Measurements from ENCODE around the gene TRPV4. TPM values are rescaled to one million over a fixed set of nuclear protein-coding genes. Genes with fewer than 3 reads are reported as not detected.

TRPV4 gene
- total and polyA plus RNA-seq, 5 experiments from 2014 or later: not detected

- DNase-seq (no peak), ATAC-seq (no peak)
- Mint-ChIP-seq H3K27ac (no peak overlapping the region), H3K27me3 (no peaks in the 10 kb centered on the region), H3K36me3 (no peaks in the 10 kb centered on the region), H3K4me1 (no peaks in the 10 kb centered on the region), H3K9me3 (peaks cover 0 to 3% (median 0%) of the 10 kb centered on the region in 9 donors), H3K4me3 (no peak overlapping the region)
- POLR2A ChIA-PET: no interaction called here
Measured at GRCh38 chr12:109766251-109766778, 66.9 kb downstream of the TRPV4 start.

- peaks cover 0 to 4% (median 0%) of the 10 kb centered on the region in 9 donors for H3K9me3 Mint-ChIP-seq
- H3K27me3 Mint-ChIP-seq: no peaks in the 10 kb centered on the region
- no peak for DNase-seq
Measured at GRCh38 chr12:109765446-109765810, 67.8 kb downstream of the TRPV4 start.

GRCh38 chr12:109764776-109765445 is 68.3 kb downstream of the TRPV4 start:
- Mint-ChIP-seq H3K36me3 (no peaks in the 10 kb centered on the region), H3K4me1 (peaks cover 0 to 3% (median 1%) of the 10 kb centered on the region in 4 donors), H3K4me3 (no peak overlapping the region), H3K27ac (no peak overlapping the region), H3K27me3 (no peaks in the 10 kb centered on the region), H3K9me3 (peaks cover 0 to 5% (median 0%) of the 10 kb centered on the region in 9 donors)
- POLR2A ChIA-PET: no interaction called here
- DNase-seq: no peak
- no peak for ATAC-seq

More at GRCh38 chr12:109765446-109765810, 67.8 kb downstream of the TRPV4 start:
- Mint-ChIP-seq H3K4me3 (no peak overlapping the region), H3K4me1 (peaks cover 0 to 3% (median 1%) of the 10 kb centered on the region in 4 donors), H3K36me3 (no peaks in the 10 kb centered on the region), H3K27ac (peak overlapping the region in 1 of 10 donors; percentile 52)
- ATAC-seq: no peak
- POLR2A ChIA-PET: no interaction called here

GRCh38 chr12:109764123-109764522 is 69.1 kb downstream of the TRPV4 start:
- DNase-seq: no peak
- POLR2A ChIA-PET: no interaction called here
- no peak overlapping the region for H3K27ac Mint-ChIP-seq
- no peaks in the 10 kb centered on the region for H3K36me3 Mint-ChIP-seq
- H3K27me3 Mint-ChIP-seq: no peaks in the 10 kb centered on the region
- peak overlapping the region in 1 of 10 donors; percentile 33 for H3K4me3 Mint-ChIP-seq
- peaks cover 0 to 3% (median 1%) of the 10 kb centered on the region in 4 donors for H3K4me1 Mint-ChIP-seq
- H3K9me3 Mint-ChIP-seq: peaks cover 0 to 5% (median 0%) of the 10 kb centered on the region in 9 donors
- no peak for ATAC-seq

GRCh38 chr12:109763201-109763841 is 69.9 kb downstream of the TRPV4 start:
- no peaks in the 10 kb centered on the region for H3K36me3 Mint-ChIP-seq
- POLR2A ChIA-PET: no interaction called here
- H3K27ac Mint-ChIP-seq: no peak overlapping the region
- no peaks in the 10 kb centered on the region for H3K27me3 Mint-ChIP-seq
- no peak overlapping the region for H3K4me3 Mint-ChIP-seq
- H3K9me3 Mint-ChIP-seq: peaks cover 0 to 5% (median 0%) of the 10 kb centered on the region in 9 donors
- ATAC-seq (no peak), DNase-seq (no peak)
- H3K4me1 Mint-ChIP-seq: peaks cover 0 to 3% (median 1%) of the 10 kb centered on the region in 4 donors

GRCh38 chr12:109762673-109763191 is 70.5 kb downstream of the TRPV4 start:
- peaks cover 0 to 2% (median 0%) of the 10 kb centered on the region in 3 donors for H3K36me3 Mint-ChIP-seq
- no peak overlapping the region for H3K4me3 Mint-ChIP-seq
- no peak for ATAC-seq
- POLR2A ChIA-PET: no interaction called here
- no peak overlapping the region for H3K27ac Mint-ChIP-seq
- H3K9me3 Mint-ChIP-seq: peaks cover 0 to 7% (median 0%) of the 10 kb centered on the region in 9 donors
- peaks cover 0 to 3% (median 1%) of the 10 kb centered on the region in 4 donors for H3K4me1 Mint-ChIP-seq
- no peak for DNase-seq
- peaks cover 0 to 2% (median 0%) of the 10 kb centered on the region in 5 donors for H3K27me3 Mint-ChIP-seq

- Mint-ChIP-seq H3K27ac (no peak overlapping the region), H3K27me3 (peaks cover 0 to 8% (median 2%) of the 10 kb centered on the region in 5 donors), H3K4me1 (peaks cover 0 to 3% (median 1%) of the 10 kb centered on the region in 4 donors), H3K9me3 (peaks cover 0 to 13% (median 3%) of the 10 kb centered on the region in 9 donors), H3K4me3 (no peak overlapping the region), H3K36me3 (peaks cover 0 to 8% (median 2%) of the 10 kb centered on the region in 3 donors)
- POLR2A ChIA-PET: no interaction called here
- no peak for ATAC-seq
- no peak for DNase-seq
Measured at GRCh38 chr12:109762071-109762672, 71.0 kb downstream of the TRPV4 start.

GRCh38 chr12:109760930-109761921 is 72.0 kb downstream of the TRPV4 start:
- H3K4me3 Mint-ChIP-seq: no peak overlapping the region
- ATAC-seq: no peak
- H3K27ac Mint-ChIP-seq: peak overlapping the region in 1 of 10 donors; percentile 59
- POLR2A ChIA-PET: no interaction called here
- H3K36me3 Mint-ChIP-seq: peaks cover 4 to 17% (median 12%) of the 10 kb centered on the region in 3 donors
- peaks cover 0 to 3% (median 1%) of the 10 kb centered on the region in 4 donors for H3K4me1 Mint-ChIP-seq
- H3K27me3 Mint-ChIP-seq: peaks cover 0 to 10% (median 2%) of the 10 kb centered on the region in 5 donors
- H3K9me3 Mint-ChIP-seq: peaks cover 2 to 22% (median 12%) of the 10 kb centered on the region in 9 donors
- DNase-seq: no peak

- Mint-ChIP-seq H3K36me3 (peaks cover 4 to 25% (median 21%) of the 10 kb centered on the region in 3 donors), H3K27me3 (peaks cover 0 to 13% (median 5%) of the 10 kb centered on the region in 5 donors), H3K4me1 (peaks cover 0 to 3% (median 1%) of the 10 kb centered on the region in 4 donors), H3K9me3 (peaks cover 6 to 31% (median 19%) of the 10 kb centered on the region in 9 donors), H3K27ac (peak overlapping the region in 1 of 10 donors; percentile 2), H3K4me3 (no peak overlapping the region)
- POLR2A ChIA-PET: no interaction called here
- DNase-seq (no peak), ATAC-seq (no peak)
Measured at GRCh38 chr12:109760031-109760929, 72.9 kb downstream of the TRPV4 start.

- peaks cover 6 to 31% (median 19%) of the 10 kb centered on the region in 9 donors for H3K9me3 Mint-ChIP-seq
- POLR2A ChIA-PET: no interaction called here
- H3K4me3 Mint-ChIP-seq: no peak overlapping the region
- H3K4me1 Mint-ChIP-seq: peaks cover 0 to 3% (median 1%) of the 10 kb centered on the region in 4 donors
- peaks cover 0 to 13% (median 5%) of the 10 kb centered on the region in 5 donors for H3K27me3 Mint-ChIP-seq
- H3K36me3 Mint-ChIP-seq: peaks cover 4 to 25% (median 22%) of the 10 kb centered on the region in 3 donors
- ATAC-seq (no peak), DNase-seq (no peak)
- H3K27ac Mint-ChIP-seq: no peak overlapping the region
Measured at GRCh38 chr12:109759595-109759994, 73.6 kb downstream of the TRPV4 start.

Data from naive thymus-derived CD8-positive, alpha-beta T cell (primary cell).